HepG2 (cell line): ENCODE data around the gene SH2D3C. TPM values are rescaled to one million over a fixed set of nuclear protein-coding genes. Genes with fewer than 3 reads are reported as not detected.
"Not testable (repeated sequence)": the region's sequence is repeated elsewhere in the genome, so short reads cannot be mapped to it uniquely, and the experiment has no call there.

Source experiments
- ATAC-seq: fragments of 200-7000 bp; cut with Tn5 transposase; 3 replicates; pipeline ENCODE4 v1.9.1; 2020; ENCODE audit warnings: mild to moderate bottlenecking, moderate library complexity
- BruUV-seq: library from RNA; stranded (reverse); fragments of 400-500 nt; replicated peaks from 2 replicates; lab custom pipeline; 2021; lab: Mats Ljungman, UMichigan
- CTCF ChIA-PET: fragments of 300-600 bp; formaldehyde crosslinking; extraction: SDS; loops from one replicate; lab custom pipeline; 2021; ENCODE audit warnings: low total read pairs, inconsistent platforms, low intra/inter-chr PET ratio; lab: Yijun Ruan, JAX
- POLR2A ChIA-PET: fragments of 350-600 bp; sonication (Branson Sonifier 250); formaldehyde crosslinking; loops from one replicate; lab custom pipeline; 2020; ENCODE audit warnings: antibody characterized with exemption, inconsistent platforms; lab: Yijun Ruan, JAX
- DNase-seq: peaks from one replicate; pipeline ENCODE4 v3.0.0-alpha.2; 2015; ENCODE audit warnings: low spot score
- FAIRE-seq: peaks from 3 replicates; lab custom pipeline; 2011; peaks lifted over from hg19 to GRCh38; lab: Jason Lieb, UNC
- H2AFZ ChIP-seq: one replicate; pipeline ENCODE4 v1.6.1; 2011; ENCODE audit warnings: low read length, inconsistent platforms
- H3K27ac ChIP-seq: fragments of 300-600 bp; 3 replicates; pipeline ENCODE4 v1.8.0; 2011; ENCODE audit warnings: mixed run types, mild to moderate bottlenecking, mixed read lengths, low read length, inconsistent platforms; ENCODE audit not compliant: insufficient read depth; ENCODE audit errors: extremely low read length
- H3K27me3 ChIP-seq, 2 experiments: fragments of 200-600 bp in 1 of 2; 2 replicates in 1 of 2; 3 replicates in 1 of 2; pipeline versions ENCODE4 v1.6.0 to v1.8.0; 2011; ENCODE audit warnings: low read length in 2 of 2, mild to moderate bottlenecking in 2 of 2, moderate library complexity in 2 of 2, inconsistent platforms in 1 of 2; ENCODE audit not compliant: insufficient read depth in 2 of 2, control insufficient read depth in 1 of 2
- H3K36me3 ChIP-seq, 2 experiments: fragments of 200-600 bp in 1 of 2; replicated peaks in 1 of 2; 2 replicates in 1 of 2; 3 replicates in 1 of 2; pipeline versions ENCODE4 v1.5.1 to v1.8.0; 2011; ENCODE audit warnings: low read length in 2 of 2, inconsistent platforms in 1 of 2; ENCODE audit not compliant: insufficient read depth in 2 of 2, control insufficient read depth in 1 of 2
- H3K4me1 ChIP-seq: 2 replicates; pipeline ENCODE4 v1.5.1; 2012; ENCODE audit warnings: low read length, inconsistent platforms; ENCODE audit not compliant: insufficient read depth
- H3K4me2 ChIP-seq: 2 replicates; pipeline ENCODE4 v1.6.0; 2011; ENCODE audit warnings: low read depth, low read length, inconsistent platforms
- H3K4me3 ChIP-seq, 3 experiments: fragments of 200-600 bp in 1 of 3; sonication (generic), shearing (Covaris generic) in 1 of 3; replicated peaks in 1 of 3; 2 replicates each; pipeline ENCODE4 v1.5.1; 2011 to 2016; ENCODE audit warnings: low read length in 3 of 3, inconsistent platforms in 2 of 3, low read depth in 2 of 3, mild to moderate bottlenecking in 2 of 3, control low read depth in 1 of 3, mixed read lengths in 1 of 3; ENCODE audit not compliant: insufficient read depth in 1 of 3
- H3K79me2 ChIP-seq: one replicate; pipeline ENCODE4 v1.6.1; 2011; ENCODE audit warnings: low read length, inconsistent platforms; ENCODE audit not compliant: insufficient read depth
- H3K9ac ChIP-seq: 2 replicates; pipeline ENCODE4 v1.6.0; 2011; ENCODE audit warnings: mild to moderate bottlenecking, low read depth, low read length, inconsistent platforms; ENCODE audit not compliant: insufficient read depth
- H3K9me3 ChIP-seq: 2 replicates; pipeline ENCODE4 v1.5.1; 2012; ENCODE audit warnings: mild to moderate bottlenecking, low read length
- H4K20me1 ChIP-seq: 2 replicates; pipeline ENCODE4 v1.6.0; 2011; ENCODE audit warnings: inconsistent platforms, mild to moderate bottlenecking, low read length, moderate library complexity; ENCODE audit not compliant: insufficient read depth
- ASH2L ChIP-seq: fragments of 300-600, 200-600 bp; sonication (generic); IDR thresholded peaks from 2 replicates; pipeline ENCODE4 v1.7.0; 2017; ENCODE audit warnings: low read depth, mild to moderate bottlenecking, moderate library complexity, mixed read lengths, low read length; ENCODE audit not compliant: insufficient read length
- CEBPB ChIP-seq: IDR thresholded peaks from 2 replicates; pipeline ENCODE4 v1.6.1; 2011; ENCODE audit warnings: low read depth, low read length, improper control_type of control experiment, borderline replicate concordance
- HCFC1 ChIP-seq: fragments of 150-350 bp; IDR thresholded peaks from 2 replicates; pipeline ENCODE4 v1.6.1; 2014; ENCODE audit warnings: low read depth, low read length
- HOXA9 ChIP-seq: sonication (generic); formaldehyde crosslinking; IDR thresholded peaks from 2 replicates; pipeline ENCODE4 v1.8.1; 2022; ENCODE audit warnings: missing genetic modification reagents, mild to moderate bottlenecking, moderate library complexity, borderline replicate concordance
- NR2F1 ChIP-seq, 2 experiments: fragments of 450-650 bp in 1 of 2; formaldehyde crosslinking in 1 of 2; IDR thresholded peaks; 2 replicates each; pipeline versions ENCODE4 v1.5.0 to v1.6.1; 2016 to 2020; ENCODE audit warnings: mild to moderate bottlenecking in 1 of 2, missing compliant biosample characterization in 1 of 2, missing genetic modification reagents in 1 of 2, moderate library complexity in 1 of 2
- TEAD3 ChIP-seq: optimal IDR thresholded peaks from 2 replicates; pipeline ENCODE3; 2016; ENCODE audit warnings: borderline replicate concordance
- WIZ ChIP-seq: sonication (generic); formaldehyde crosslinking; IDR thresholded peaks from 2 replicates; pipeline ENCODE4 v1.5.1; 2020; ENCODE audit warnings: mild to moderate bottlenecking, missing genetic modification reagents
- ZFP36 ChIP-seq: fragments of 150-350 bp; IDR thresholded peaks from 2 replicates; pipeline ENCODE4 v1.6.1; 2018; ENCODE audit warnings: borderline replicate concordance, low read length, low read depth; ENCODE audit not compliant: partially characterized antibody
- ZNF441 ChIP-seq: sonication (generic); formaldehyde crosslinking; IDR thresholded peaks from 2 replicates; pipeline ENCODE4 v1.7.0; 2021; ENCODE audit warnings: missing genetic modification reagents, borderline replicate concordance
- ZNF75D ChIP-seq: sonication (generic); formaldehyde crosslinking; IDR thresholded peaks from 2 replicates; pipeline ENCODE4 v1.8.1; 2023; ENCODE audit warnings: missing genetic modification reagents, mild to moderate bottlenecking, borderline replicate concordance
- ZNF792 ChIP-seq: IDR thresholded peaks from 2 replicates; pipeline ENCODE4 v1.6.1; 2016
- ZSCAN22 ChIP-seq: sonication (generic); formaldehyde crosslinking; IDR thresholded peaks from 2 replicates; pipeline ENCODE4 v1.4.0; 2020; ENCODE audit warnings: mild to moderate bottlenecking, missing genetic modification reagents
- WGBS: methylation state at CpG from one replicate; pipeline ENCODE4 v1.1.6; 2017; ENCODE audit warnings: low lambda C conversion rate; 5-methylcytosine and 5-hydroxymethylcytosine counted together
- in situ Hi-C: cut with HindIII; loops from 2 replicates; pipeline ENCODE4 v1.10.0; 2017; ENCODE audit warnings: low pct_unique_long_range_greater_than_20kb; ENCODE audit not compliant: extremely low pct_ligation_motif_present
- intact Hi-C: fragments of 100-400 bp; cut with micrococcal nuclease; formaldehyde crosslinking; loops from one replicate; pipeline ENCODE4 v1.10.0; 2022; ENCODE audit not compliant: unreplicated experiment
- polyA plus RNA-seq, 8 experiments: library from polyadenylated mRNA; depleted of rRNA in 3 of 8; stranded (reverse) in 7 of 8; unstranded in 1 of 8; fragments of >200 nt; fragmentation: Illumina TruSeq in 4 of 8; extraction: Trizol in 4 of 8; gene quantifications; 2 replicates each; pipeline versions ENCODE4 v1.2.1 to v1.2.3, GENCODE V29; 2011 to 2016; ENCODE audit warnings: low read depth in 4 of 8, missing spikeins in 1 of 8, mixed read lengths in 1 of 8; ENCODE audit not compliant: insufficient read depth in 1 of 8
- total RNA-seq, 5 experiments: library from RNA; depleted of rRNA; stranded (reverse); fragments of >200 nt; fragmentation: Illumina TruSeq; extraction: Trizol; gene quantifications; 2 replicates each; pipeline ENCODE4 v1.2.3, GENCODE V29; 2016; ENCODE audit warnings: low read depth in 1 of 5
- TF ChIP-seq, protein P1 (sequence below): sonication (generic); formaldehyde crosslinking; IDR thresholded peaks from 2 replicates; pipeline ENCODE4 v1.4.0; 2020; ENCODE audit warnings: missing genetic modification reagents
- TF ChIP-seq, protein P2 (sequence below): sonication (generic); formaldehyde crosslinking; IDR thresholded peaks from 2 replicates; pipeline ENCODE4 v1.5.0; 2020; ENCODE audit warnings: missing genetic modification reagents

SH2D3C gene
- total and polyA plus RNA-seq, 2 of the 13 experiments (the other 11 are each of a cell fraction or from before 2014, with no cell fraction given) = not detected

DNA sequence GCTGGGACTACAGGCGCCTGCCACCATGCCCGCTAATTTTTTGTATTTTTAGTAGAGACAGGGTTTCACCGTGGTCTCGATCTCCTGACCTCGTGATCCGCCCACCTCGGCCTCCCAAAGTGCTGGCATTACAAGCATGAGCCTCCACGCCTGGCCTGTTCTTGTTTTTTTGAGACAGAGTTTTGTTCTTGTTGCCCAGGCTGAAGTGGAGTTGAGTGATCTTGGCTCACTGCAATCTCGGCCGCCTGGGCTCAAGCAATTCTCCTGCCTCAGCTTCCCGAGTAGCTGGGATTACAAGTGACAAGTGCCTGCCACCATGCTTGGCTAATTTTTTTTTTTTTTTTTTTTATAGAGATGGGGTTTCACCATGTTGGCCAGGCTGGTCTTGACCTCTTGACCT lies 21.7 kb downstream of the SH2D3C start:
- H2AFZ ChIP-seq, in situ Hi-C loops, H3K79me2 ChIP-seq, H3K4me3 ChIP-seq, CTCF ChIA-PET, H3K9me3 ChIP-seq, FAIRE-seq, POLR2A ChIA-PET, H3K9ac ChIP-seq, H3K4me2 ChIP-seq, BruUV-seq, H3K27ac ChIP-seq, H3K36me3 ChIP-seq, DNase-seq, H4K20me1 ChIP-seq, ATAC-seq, intact Hi-C loops, H3K4me1 ChIP-seq: not testable (repeated sequence)
- peaks cover 0 to 52% of the 10 kb centered on the region in 2 experiments; a peak in 3 of 5 replicates for H3K27me3 ChIP-seq
- WGBS = 14% methylated on average over 11 of the region's 11 CpGs

DNA sequence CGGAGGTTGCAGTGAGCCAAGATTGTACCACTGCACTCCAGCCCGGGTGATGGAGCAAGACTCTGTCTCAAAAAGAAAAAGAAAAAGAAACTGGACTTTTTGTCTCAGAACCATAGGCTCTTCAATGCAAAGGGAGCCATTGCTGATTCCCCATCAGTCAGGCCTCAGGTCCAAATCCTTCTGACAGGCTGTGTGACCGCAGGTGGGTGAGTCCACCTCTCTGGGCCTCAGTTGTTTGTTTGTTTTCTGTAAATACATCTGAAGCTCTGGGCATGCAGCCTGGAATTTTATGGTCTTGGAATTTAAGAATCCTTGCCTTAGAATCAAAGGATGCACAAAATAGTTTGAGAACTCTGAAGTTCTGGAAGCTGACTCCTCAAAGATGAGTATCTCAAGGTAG lies 22.2 kb downstream of the SH2D3C start:
- FAIRE-seq (no peak), ATAC-seq (no peak), DNase-seq (no peak)
- Histone ChIP-seq H3K27ac (no peak overlapping the region), H3K36me3 (no peaks in the 10 kb centered on the region), H3K9ac (no peak overlapping the region), H4K20me1 (no peaks in the 10 kb centered on the region), H2AFZ (no peak overlapping the region), H3K79me2 (no peaks in the 10 kb centered on the region), H3K4me3 (no peak overlapping the region), H3K4me1 (no peaks in the 10 kb centered on the region), H3K9me3 (no peaks in the 10 kb centered on the region), H3K4me2 (no peak overlapping the region), H3K27me3 (peaks cover 0 to 49% of the 10 kb centered on the region in 2 experiments; a peak in 3 of 5 replicates)
- no TSS peak for BruUV-seq
- ChIA-PET CTCF (no interaction called here), POLR2A (no interaction called here)
- in situ Hi-C loops = no loop called here
- intact Hi-C loops = no loop called here
- 43% methylated on average over 3 of the region's 3 CpGs for WGBS
- TF ChIP-seq HOXA9 (CRISPR knock-in tag) (no peak), NR2F1 (CRISPR knock-in tag; IDR thresholded peaks at IDR 0.05) (no peak), ASH2L (no peak), TEAD3 (no peak), ZNF75D (CRISPR knock-in tag) (no peak), HCFC1 (no peak), WIZ (CRISPR knock-in tag) (no peak), ZNF792 (CRISPR knock-in tag) (no peak), ZNF441 (CRISPR knock-in tag) (no peak), ZFP36 (no peak), ZSCAN22 (CRISPR knock-in tag) (no peak), CEBPB (no peak)
- TF ChIP-seq, protein P1, sequence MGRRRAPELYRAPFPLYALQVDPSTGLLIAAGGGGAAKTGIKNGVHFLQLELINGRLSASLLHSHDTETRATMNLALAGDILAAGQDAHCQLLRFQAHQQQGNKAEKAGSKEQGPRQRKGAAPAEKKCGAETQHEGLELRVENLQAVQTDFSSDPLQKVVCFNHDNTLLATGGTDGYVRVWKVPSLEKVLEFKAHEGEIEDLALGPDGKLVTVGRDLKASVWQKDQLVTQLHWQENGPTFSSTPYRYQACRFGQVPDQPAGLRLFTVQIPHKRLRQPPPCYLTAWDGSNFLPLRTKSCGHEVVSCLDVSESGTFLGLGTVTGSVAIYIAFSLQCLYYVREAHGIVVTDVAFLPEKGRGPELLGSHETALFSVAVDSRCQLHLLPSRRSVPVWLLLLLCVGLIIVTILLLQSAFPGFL = no peak
- TF ChIP-seq, protein P2, sequence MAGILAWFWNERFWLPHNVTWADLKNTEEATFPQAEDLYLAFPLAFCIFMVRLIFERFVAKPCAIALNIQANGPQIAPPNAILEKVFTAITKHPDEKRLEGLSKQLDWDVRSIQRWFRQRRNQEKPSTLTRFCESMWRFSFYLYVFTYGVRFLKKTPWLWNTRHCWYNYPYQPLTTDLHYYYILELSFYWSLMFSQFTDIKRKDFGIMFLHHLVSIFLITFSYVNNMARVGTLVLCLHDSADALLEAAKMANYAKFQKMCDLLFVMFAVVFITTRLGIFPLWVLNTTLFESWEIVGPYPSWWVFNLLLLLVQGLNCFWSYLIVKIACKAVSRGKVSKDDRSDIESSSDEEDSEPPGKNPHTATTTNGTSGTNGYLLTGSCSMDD (CRISPR knock-in tag) = no peak
- TF ChIP-seq, all 625 proteins: peak for 0
